HG02588 (cell line): Measurements from ENCODE around the gene TTC28.
"Not testable (repeated sequence)": the region's sequence is repeated elsewhere in the genome, so short reads cannot be mapped to it uniquely, and the experiment has no call there.

ENCODE experiments used
- ATAC-seq: cut with Tn5 transposase; IDR thresholded peaks from one replicate; pipeline ENCODE4 v1.9.1; 2021; ENCODE audit warnings: mild to moderate bottlenecking, moderate library complexity; ENCODE audit not compliant: unreplicated experiment

Gene TTC28

DNA sequence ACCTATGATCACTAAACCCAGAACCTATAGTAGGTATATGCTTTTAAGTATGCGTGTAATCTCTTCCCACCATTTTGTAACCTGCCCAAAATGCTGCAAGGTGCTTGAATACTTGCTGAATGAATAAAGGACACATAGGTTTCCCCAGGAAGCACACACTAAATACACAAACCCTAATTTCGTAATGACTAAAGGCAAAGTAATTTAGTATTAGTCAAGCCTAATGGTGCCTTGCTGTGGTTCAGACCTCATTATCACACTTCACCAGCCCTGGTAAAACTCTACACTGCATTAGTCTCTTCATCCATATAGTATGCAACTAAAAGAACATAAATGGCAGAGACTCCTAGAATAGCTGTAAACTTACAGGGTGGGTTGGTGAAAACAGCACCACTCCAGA lies 471.6 kb downstream of the TTC28 start:
- no peak for ATAC-seq

- no peak for ATAC-seq
Observed at GRCh38 chr22:28207281-28208030, 472.2 kb downstream of the TTC28 start.

DNA sequence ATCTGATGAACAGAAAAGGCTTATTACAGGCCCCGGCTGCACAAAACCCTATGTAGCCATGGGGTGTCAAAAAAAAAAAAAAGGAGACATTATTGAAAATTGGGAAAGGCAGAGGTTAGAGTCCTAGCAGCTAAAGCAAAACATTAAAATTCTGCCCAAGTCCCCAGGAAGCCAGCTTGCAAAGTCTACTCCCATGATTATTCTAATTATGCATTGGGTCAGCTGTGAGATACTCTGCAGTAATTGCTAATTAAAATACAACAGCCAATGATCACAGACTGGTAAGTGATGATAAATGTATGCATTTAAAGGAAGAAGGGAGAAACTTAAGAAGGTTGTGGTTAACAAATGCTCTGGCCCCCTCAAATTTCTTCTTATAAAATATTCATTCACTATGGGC lies 473.7 kb downstream of the TTC28 start:
- ATAC-seq: no peak

DNA sequence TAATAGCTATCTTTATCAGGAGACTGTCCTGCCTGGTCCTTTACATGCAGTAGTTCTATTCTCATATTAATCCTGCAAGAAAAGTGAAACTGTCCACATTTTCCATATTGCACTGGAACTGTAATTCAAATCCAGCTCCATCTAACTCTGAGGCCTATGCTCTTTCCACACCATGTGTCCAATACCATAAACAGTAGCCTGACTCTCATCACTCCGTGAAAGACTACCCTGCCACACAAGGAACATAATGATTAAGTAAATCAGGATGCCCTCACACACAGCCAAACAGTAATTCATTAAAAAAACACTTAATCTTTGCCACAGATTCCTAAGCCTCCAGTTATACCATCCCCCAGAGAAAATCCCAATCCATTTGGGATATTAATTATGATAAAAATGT lies 475.3 kb downstream of the TTC28 start:
- ATAC-seq: no peak

GRCh38 chr22:28203286-28203685 lies 476.4 kb downstream of the TTC28 start:
- no peak for ATAC-seq

- no peak for ATAC-seq
Observed at GRCh38 chr22:28198692-28199091, 480.9 kb downstream of the TTC28 start.

DNA sequence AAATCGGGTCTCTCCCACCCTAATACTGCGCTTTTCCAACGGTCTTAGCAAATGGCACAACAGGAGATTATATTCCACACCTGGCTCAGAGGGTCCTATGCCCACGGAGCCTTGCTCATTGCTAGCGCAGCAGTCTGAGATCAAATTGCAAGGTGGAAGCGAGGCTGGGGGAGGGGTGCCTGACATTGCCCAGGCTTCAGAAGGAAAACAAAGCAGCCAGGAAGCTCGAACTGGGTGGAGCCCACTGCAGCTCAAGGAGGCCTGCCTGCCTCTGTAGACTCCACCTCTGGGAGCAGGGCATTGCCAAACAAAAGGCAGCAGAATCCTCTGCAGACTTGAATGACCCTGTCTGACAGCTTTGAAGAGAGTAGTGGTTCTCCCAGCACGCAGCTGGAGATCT lies 488.1 kb downstream of the TTC28 start:
- not testable (repeated sequence) for ATAC-seq

DNA sequence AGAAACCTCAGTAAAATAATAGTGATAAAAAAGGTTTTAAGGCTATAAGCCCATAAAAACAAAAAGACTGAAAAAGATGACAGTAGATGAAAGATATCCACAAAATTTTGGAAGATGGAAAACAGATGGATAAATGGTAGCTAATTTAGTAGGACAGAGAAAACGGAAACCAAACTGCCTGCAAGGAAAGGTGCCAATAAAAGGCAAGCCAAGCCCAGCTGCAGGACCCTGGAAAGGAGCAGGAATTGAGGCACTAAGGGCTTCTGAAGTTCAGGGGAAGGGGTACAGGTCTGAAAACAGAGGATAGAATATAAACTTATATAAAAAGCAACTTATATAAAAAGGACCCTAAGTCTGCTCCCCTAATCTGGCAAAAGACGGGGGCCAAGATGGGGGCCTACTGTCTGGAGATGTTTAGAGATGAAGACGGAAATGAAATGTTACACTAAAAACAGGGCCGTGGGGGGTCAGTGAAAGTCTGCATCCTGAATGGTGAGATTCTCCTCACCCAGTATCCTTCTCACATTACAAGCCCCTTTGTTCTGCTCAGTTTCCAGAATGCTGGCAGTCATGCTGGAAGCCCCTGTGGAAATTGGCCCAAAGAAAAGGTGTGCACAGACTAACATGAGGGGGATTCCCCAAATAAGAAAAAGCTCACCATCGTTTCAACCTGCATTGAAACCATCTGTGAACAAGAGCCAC lies 491.3 kb downstream of the TTC28 start:
- ATAC-seq: no peak

DNA sequence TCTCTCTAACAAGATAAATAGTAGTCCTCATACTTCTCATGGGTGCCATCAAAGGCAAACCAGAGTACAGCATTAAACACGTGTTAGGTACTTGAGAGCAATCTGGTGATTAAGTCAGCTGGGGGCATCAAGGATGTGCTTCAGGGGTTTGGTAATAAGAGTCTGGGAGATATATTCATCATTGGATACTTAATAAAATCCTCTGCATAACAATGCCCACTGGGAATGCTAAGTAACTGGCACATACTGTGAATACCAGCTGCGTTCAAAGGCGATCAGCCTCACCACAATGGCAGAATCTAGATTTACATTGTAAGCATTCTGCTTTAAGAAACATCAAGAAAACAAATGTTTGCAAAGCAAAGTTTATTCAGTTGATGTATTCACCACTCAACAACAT lies 492.0 kb downstream of the TTC28 start:
- no peak for ATAC-seq

DNA sequence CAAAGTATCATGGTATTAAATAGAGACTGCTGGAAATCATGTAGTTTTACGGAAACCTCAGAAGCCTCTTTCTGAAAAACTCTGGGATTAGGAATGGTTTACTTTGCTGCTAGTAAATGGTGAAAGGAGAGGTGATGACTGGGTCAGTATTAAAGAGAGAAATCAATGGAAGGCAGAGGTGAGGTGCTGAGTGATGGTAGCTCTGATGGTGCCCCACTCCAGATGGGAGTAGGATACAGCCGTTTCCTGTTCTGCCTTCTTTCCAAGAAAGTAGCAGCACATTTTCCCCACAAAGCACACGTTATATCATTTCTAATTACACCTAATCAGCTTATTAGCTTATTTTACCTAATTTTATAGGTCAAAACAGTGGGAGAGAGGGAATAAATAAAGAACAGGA lies 493.0 kb downstream of the TTC28 start:
- ATAC-seq: no peak

- no peak for ATAC-seq
Observed at GRCh38 chr22:28185130-28185529, 494.5 kb downstream of the TTC28 start.

GRCh38 chr22:28183078-28183860 lies 496.4 kb downstream of the TTC28 start:
- no peak for ATAC-seq

DNA sequence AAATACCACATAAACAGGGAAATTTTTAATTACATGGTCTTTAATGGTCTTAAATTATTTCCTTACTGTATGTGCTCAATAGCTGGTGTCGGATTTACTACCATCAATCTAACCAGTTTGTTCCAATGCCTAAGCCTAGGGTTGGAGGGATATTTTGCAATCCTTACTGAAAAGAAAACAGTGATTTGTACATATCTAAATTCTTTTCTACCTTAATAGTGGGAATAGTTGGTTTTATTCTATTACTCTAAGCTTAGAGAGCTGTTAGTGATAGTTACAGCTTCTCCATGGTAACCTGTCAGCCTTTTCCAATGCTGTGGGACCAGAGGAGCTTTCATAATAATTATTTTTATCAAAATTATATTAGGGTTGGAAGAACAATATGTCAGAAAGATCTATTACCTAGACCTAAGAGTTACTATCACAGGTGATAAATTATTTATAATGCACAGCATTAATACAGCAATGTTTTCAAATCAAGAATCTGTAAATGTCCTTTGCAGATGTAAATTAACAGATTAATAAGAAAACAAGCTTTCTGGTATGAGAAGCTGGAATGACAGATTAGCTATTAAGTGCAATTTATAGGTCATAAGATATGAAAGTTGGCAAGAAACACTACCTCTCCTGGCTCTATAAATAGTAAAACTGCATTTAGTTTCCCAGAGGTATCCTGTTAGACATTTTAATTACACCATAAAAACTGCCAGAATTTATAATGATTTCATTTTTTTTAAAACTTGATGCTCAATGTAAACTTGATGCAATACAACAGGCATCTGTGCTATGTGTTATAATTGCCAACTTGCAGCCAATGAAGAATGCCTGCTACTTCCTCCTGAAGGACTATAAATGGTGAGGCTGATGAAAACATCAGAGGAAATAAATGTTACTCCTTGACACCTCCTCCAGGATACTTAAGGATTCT lies 498.6 kb downstream of the TTC28 start:
- ATAC-seq: no peak

GRCh38 chr22:28179392-28179791 lies 500.2 kb downstream of the TTC28 start:
- ATAC-seq: no peak

- ATAC-seq: no peak
Observed at GRCh38 chr22:28175730-28176492, 503.7 kb downstream of the TTC28 start.

DNA sequence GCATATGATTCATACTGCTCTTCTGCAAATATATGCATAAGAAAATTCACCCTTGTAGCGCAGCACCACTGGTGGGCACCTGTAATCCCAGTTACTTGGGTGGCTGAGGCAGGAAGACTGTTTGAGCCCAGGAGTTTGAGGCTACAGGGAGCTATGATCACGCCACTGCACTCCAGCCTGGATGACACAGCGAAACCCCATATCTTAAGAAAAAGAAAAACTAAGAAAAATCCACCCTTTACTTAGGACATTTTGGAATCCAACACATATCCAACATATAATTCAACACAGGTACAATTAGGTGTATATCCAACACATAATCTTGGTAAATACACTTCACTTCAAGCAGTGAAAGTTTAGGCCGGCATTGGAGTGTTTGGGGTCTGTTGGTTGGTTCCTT lies 505.1 kb downstream of the TTC28 start:
- no peak for ATAC-seq

DNA sequence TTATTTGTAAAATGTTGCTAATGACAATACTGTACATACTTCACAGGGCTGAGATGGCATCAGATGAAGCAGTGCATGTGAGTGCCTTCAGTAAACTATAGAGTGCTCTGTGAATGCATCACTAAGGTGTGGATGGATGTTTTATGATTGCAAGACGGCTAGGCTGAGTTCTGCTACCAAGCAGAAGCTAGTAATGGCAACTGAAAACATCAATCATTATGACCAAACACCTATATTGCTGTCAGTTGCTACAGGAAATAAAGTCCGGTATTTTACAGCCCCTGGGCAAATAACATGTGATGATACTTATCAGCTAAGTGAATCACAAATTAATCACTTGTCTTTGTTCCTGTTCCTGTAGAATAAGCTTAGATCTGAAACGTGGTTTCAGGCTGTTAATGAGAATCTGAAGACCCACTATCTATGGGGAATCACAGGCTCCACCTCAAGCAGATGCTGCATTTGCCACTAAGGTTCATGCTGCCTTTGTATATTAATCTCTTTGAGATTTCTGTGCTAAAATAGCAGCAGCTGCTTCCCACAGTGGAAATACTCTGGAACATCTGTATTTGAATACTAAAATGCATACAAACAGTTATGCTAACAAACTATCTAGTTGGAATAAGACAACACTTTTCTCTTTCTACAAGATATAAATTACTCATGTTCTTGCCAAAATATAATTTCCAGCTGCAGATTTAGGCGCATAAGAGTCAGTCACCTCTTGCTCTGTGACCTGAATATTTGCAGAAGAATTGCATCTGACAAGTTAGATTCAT lies 506.6 kb downstream of the TTC28 start:
- ATAC-seq: no peak

DNA sequence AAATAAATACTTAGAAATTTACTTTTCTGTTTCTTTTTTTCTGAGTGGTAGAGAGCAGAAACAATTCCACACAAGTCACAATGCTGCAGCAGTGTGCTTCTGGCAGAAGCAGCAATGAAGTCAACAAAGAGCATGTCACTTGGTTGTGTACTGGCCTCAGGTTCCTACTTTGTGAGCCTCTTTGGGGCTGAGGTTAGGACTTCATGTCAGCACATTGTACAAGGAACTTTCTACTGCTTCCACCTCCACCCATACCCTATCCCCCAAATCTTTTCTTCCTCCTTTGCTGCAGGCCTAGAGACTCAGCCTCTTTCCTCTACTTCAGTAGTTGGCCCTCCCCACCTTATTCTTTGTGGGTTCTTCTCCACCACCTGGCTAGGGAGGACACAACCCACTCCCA lies 507.9 kb downstream of the TTC28 start:
- no peak for ATAC-seq

DNA sequence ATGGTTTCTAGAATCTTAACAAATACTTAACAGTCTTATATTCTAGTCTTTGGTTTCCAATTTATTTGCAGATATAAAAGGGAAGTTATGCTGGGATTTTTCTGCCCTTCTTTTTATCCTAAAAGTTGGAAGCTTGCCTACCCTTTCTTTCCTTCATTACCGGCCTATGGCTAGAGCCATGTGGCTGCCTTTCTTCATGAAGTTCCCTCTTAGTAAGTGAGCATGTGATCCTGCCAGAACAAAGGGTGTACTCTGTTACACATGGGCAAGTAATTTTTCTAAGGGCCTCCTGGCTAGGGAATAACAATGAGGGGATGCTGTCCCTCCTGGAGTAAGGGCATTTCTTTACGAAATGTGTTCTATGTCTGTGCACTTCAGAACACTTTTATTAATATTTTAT lies 508.5 kb downstream of the TTC28 start:
- ATAC-seq: no peak
